ENCODE results near the gene HTRA3.

DNA sequence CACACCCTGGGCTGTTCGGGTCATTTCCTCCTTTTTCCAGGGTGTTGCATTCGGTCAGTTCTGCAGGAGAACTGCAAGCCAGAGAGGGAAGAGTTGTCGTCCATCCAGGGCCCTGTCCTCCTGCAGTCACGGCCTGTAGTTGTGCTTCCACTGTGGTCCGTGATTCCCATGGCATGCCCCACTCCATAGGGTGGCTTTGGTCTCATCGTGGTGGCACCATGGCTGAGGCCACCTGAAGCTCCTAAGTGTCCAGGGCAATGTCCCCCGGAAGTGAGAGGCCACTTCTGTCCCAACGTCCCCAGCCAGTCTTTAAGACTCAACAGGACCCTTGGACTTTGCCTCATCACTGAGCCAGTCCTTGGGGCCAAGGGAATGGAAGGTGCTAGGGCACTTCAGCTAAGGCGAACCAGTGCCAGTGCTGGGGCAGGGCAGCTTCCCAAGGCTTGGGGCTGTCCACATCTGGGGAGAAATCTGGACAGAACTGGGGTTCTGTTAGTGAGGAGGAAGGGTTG, 83.7 kb downstream of the HTRA3 start:
- no peak for TF ChIP-seq CTCF (IDR thresholded peaks at IDR 0.05; ENCODE audit: low read depth, low read length, missing input control)
- no peak for TF ChIP-seq SP1 (IDR thresholded peaks at IDR 0.05)
- no peak for TF ChIP-seq TAF1 (conservative IDR thresholded peaks at IDR 0.05)
- TF ChIP-seq, protein P1, sequence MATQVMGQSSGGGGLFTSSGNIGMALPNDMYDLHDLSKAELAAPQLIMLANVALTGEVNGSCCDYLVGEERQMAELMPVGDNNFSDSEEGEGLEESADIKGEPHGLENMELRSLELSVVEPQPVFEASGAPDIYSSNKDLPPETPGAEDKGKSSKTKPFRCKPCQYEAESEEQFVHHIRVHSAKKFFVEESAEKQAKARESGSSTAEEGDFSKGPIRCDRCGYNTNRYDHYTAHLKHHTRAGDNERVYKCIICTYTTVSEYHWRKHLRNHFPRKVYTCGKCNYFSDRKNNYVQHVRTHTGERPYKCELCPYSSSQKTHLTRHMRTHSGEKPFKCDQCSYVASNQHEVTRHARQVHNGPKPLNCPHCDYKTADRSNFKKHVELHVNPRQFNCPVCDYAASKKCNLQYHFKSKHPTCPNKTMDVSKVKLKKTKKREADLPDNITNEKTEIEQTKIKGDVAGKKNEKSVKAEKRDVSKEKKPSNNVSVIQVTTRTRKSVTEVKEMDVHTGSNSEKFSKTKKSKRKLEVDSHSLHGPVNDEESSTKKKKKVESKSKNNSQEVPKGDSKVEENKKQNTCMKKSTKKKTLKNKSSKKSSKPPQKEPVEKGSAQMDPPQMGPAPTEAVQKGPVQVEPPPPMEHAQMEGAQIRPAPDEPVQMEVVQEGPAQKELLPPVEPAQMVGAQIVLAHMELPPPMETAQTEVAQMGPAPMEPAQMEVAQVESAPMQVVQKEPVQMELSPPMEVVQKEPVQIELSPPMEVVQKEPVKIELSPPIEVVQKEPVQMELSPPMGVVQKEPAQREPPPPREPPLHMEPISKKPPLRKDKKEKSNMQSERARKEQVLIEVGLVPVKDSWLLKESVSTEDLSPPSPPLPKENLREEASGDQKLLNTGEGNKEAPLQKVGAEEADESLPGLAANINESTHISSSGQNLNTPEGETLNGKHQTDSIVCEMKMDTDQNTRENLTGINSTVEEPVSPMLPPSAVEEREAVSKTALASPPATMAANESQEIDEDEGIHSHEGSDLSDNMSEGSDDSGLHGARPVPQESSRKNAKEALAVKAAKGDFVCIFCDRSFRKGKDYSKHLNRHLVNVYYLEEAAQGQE (IDR thresholded peaks at IDR 0.05) = no peak
- TF ChIP-seq HNF4A (conservative IDR thresholded peaks at IDR 0.05) = no peak
- no peak for TF ChIP-seq YY1 (IDR thresholded peaks at IDR 0.05)
- TF ChIP-seq JUND (IDR thresholded peaks at IDR 0.05) = no peak

All from liver (tissue), 3 donors.